ENCODE measurements around the gene RNASE8.

RNASE8 gene

DNA sequence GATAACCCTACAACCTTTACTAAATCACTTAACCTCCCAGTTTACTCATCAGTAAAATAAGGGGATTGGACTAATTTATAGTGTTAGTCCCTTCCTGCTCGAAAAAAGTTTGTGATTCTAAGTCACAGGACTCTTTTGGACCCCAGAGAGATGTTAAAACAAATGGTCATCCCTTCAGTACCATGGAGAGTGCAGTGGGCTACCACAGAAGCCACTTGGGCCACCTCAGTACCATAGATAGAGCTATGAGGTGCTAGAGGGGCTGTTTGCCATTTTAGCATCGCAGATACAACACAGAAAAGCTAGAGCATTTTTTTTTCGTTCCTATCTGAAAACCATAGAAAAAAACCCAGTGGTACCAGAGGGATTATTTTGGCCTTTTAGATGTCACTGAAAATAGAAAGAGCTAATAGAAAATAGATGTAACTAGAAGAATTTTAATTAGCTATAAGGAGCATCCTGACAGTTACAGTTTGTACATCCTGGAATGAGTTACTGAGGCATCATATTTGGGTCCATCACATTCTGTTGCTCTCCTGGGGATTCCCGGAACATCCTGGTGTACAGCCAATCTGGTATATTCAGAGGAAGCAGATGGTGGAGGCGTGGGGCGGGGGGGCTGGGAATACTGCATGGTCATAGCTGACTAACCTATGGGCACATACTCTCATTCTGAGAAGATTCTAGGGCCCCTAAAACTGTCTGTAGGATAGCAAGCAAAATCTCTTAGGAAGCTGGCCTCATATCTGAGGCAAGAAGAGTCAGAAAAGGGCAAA is 38.0 kb downstream of the RNASE8 start:
- Histone ChIP-seq H3K9me2 (replicated peaks; ENCODE audit: control insufficient read depth, low read length) (no peaks in the 10 kb centered on the region), H3F3A (ENCODE audit: control insufficient read depth, insufficient read depth) (peaks cover 13% of the 10 kb centered on the region), H3K4me2 (ENCODE audit: low read length) (no peak overlapping the region), H3K79me2 (ENCODE audit: control insufficient read depth, low read length) (no peaks in the 10 kb centered on the region), H3K27me3 (ENCODE audit: control insufficient read depth, low read length) (peaks cover 4% of the 10 kb centered on the region; the same call in 1 of the 2 replicates), H3K4me1 (ENCODE audit: control insufficient read depth, low read length) (peaks cover 37% of the 10 kb centered on the region), H3K9me3 (ENCODE audit: control insufficient read depth, insufficient read depth, low read length) (no peaks in the 10 kb centered on the region), H4K20me1 (ENCODE audit: control insufficient read depth, insufficient read depth, low read depth, low read length) (peaks cover 7% of the 10 kb centered on the region; the same call in 1 of the 2 replicates), H3K36me3 (ENCODE audit: control insufficient read depth, low read length) (peaks cover 3% of the 10 kb centered on the region; the same call in 1 of the 2 replicates), H3K4me3 (ENCODE audit: low read length) (no peak overlapping the region), H3K27ac (ENCODE audit: low read depth, low read length) (no peak overlapping the region)
- TF ChIP-seq EZH2phosphoT487 (IDR thresholded peaks at IDR 0.05; ENCODE audit: borderline replicate concordance, low read length) = no peak
- TF ChIP-seq, protein P1, sequence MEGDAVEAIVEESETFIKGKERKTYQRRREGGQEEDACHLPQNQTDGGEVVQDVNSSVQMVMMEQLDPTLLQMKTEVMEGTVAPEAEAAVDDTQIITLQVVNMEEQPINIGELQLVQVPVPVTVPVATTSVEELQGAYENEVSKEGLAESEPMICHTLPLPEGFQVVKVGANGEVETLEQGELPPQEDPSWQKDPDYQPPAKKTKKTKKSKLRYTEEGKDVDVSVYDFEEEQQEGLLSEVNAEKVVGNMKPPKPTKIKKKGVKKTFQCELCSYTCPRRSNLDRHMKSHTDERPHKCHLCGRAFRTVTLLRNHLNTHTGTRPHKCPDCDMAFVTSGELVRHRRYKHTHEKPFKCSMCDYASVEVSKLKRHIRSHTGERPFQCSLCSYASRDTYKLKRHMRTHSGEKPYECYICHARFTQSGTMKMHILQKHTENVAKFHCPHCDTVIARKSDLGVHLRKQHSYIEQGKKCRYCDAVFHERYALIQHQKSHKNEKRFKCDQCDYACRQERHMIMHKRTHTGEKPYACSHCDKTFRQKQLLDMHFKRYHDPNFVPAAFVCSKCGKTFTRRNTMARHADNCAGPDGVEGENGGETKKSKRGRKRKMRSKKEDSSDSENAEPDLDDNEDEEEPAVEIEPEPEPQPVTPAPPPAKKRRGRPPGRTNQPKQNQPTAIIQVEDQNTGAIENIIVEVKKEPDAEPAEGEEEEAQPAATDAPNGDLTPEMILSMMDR (IDR thresholded peaks at IDR 0.05; ENCODE audit: low read depth, low read length, poor library complexity, severe bottlenecking) = no peak

DNA sequence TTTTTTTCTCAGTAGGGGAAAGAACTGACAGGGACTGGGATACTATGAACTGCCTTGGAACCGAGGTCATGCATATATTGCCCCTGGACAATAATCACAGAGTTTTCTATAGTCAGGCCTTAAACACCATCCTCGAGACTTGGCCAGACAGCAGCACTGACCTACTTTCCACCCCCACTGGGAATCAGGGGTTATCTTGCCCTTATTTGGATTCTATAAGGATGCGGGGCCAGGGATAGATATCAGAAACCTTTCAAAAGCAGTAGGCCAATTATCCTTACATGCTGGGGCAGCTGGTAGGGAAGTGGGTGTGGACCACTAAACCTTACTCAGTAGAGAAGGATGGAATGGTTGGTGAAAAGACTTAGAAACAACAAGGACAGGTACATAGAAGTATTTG is 38.8 kb downstream of the RNASE8 start:
- H3F3A ChIP-seq (ENCODE audit: control insufficient read depth, insufficient read depth) = peaks cover 13% of the 10 kb centered on the region
- H3K4me1 ChIP-seq (ENCODE audit: control insufficient read depth, low read length) = peaks cover 37% of the 10 kb centered on the region
- H3K4me3 ChIP-seq (ENCODE audit: low read length) = no peak overlapping the region
- no peak overlapping the region for H3K4me2 ChIP-seq (ENCODE audit: low read length)
- peaks cover 3% of the 10 kb centered on the region; the same call in 1 of the 2 replicates for H3K36me3 ChIP-seq (ENCODE audit: control insufficient read depth, low read length)
- no peaks in the 10 kb centered on the region for H3K79me2 ChIP-seq (ENCODE audit: control insufficient read depth, low read length)
- no peak overlapping the region for H3K27ac ChIP-seq (ENCODE audit: low read depth, low read length)
- no peaks in the 10 kb centered on the region for H3K9me3 ChIP-seq (ENCODE audit: control insufficient read depth, insufficient read depth, low read length)
- peaks cover 7% of the 10 kb centered on the region; the same call in 1 of the 2 replicates for H4K20me1 ChIP-seq (ENCODE audit: control insufficient read depth, insufficient read depth, low read depth, low read length)
- no peaks in the 10 kb centered on the region for H3K9me2 ChIP-seq (replicated peaks; ENCODE audit: control insufficient read depth, low read length)
- TF ChIP-seq, protein P1 (IDR thresholded peaks at IDR 0.05; ENCODE audit: low read depth, low read length, poor library complexity, severe bottlenecking) = no peak
- TF ChIP-seq EZH2phosphoT487 (IDR thresholded peaks at IDR 0.05; ENCODE audit: borderline replicate concordance, low read length) = no peak
- peaks cover 4% of the 10 kb centered on the region; the same call in 1 of the 2 replicates for H3K27me3 ChIP-seq (ENCODE audit: control insufficient read depth, low read length)

DNA sequence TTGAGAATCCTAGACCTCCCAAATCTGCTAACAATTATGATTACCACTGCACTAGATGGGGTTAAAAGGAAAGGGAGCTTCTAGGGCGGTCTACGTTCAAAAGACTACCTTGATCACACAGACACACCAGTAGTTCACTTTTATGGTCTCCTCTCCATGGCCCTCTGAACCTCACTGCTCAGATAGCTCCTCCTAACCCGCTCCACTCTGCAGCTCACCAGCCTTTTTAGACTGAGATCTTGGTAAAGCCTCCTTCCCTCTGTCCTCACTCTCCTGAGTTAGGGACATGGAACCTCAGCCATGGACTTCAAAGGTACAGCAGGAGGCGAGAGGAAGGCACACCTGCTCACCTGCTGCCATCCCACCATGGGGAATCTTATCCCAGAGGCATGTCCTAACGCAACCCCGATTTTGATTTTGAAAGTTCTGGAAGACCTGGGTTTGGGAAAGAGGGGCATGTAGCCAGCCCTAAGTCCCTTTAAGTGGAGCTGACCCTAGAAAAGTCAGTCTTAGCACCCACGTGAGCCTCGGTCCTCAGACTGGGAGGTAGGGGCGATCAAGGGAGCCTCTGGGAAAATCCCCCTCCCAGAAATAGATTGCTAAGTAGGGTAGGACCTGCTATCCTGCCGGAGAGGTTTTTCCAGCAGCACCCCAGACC is 39.5 kb downstream of the RNASE8 start:
- Histone ChIP-seq H3K9me2 (replicated peaks; ENCODE audit: control insufficient read depth, low read length) (no peaks in the 10 kb centered on the region), H3F3A (ENCODE audit: control insufficient read depth, insufficient read depth) (peaks cover 13% of the 10 kb centered on the region), H3K4me2 (ENCODE audit: low read length) (peak overlapping the region; percentile 37; the same call in 1 of the 2 replicates), H3K4me3 (ENCODE audit: low read length) (peak overlapping the region; percentile 40), H3K36me3 (ENCODE audit: control insufficient read depth, low read length) (peaks cover 2% of the 10 kb centered on the region; the same call in 1 of the 2 replicates), H3K27ac (ENCODE audit: low read depth, low read length) (no peak overlapping the region), H3K4me1 (ENCODE audit: control insufficient read depth, low read length) (peaks cover 40% of the 10 kb centered on the region), H3K9me3 (ENCODE audit: control insufficient read depth, insufficient read depth, low read length) (no peaks in the 10 kb centered on the region), H4K20me1 (ENCODE audit: control insufficient read depth, insufficient read depth, low read depth, low read length) (peaks cover 7% of the 10 kb centered on the region; the same call in 1 of the 2 replicates), H3K79me2 (ENCODE audit: control insufficient read depth, low read length) (no peaks in the 10 kb centered on the region), H3K27me3 (ENCODE audit: control insufficient read depth, low read length) (peaks cover 4% of the 10 kb centered on the region; the same call in 1 of the 2 replicates)
- no peak for TF ChIP-seq EZH2phosphoT487 (IDR thresholded peaks at IDR 0.05; ENCODE audit: borderline replicate concordance, low read length)
- TF ChIP-seq, protein P1 (IDR thresholded peaks at IDR 0.05; ENCODE audit: low read depth, low read length, poor library complexity, severe bottlenecking) = no peak

Measured in DOHH2 (cell line).